Activated T-cell treated with anti-CD3 and anti-CD28 coated beads, Interleukin-2, amount 50 U/mL, for 24 hours (primary cell): ENCODE data around the gene COL4A1.

Experiments used
- DNase-seq: peaks from one replicate; pipeline ENCODE4 v3.0.0-alpha.2; 2020
- H3K27ac Mint-ChIP-seq: 2 replicates; pipeline ENCODE4 v1.8.0; 2020; ENCODE audit warnings: mild to moderate bottlenecking, mixed read lengths
- H3K27me3 Mint-ChIP-seq: 2 replicates; pipeline ENCODE4 v1.8.0; 2020; ENCODE audit warnings: mixed read lengths
- H3K36me3 Mint-ChIP-seq: 2 replicates; pipeline ENCODE4 v1.8.0; 2020; ENCODE audit warnings: low read depth, mixed read lengths
- H3K4me1 Mint-ChIP-seq: 2 replicates; pipeline ENCODE4 v1.8.0; 2020; ENCODE audit warnings: low read depth, mixed read lengths
- H3K4me3 Mint-ChIP-seq: 2 replicates; pipeline ENCODE4 v1.8.0; 2020; ENCODE audit warnings: mild to moderate bottlenecking, moderate library complexity, mixed read lengths
- H3K9me3 Mint-ChIP-seq: 2 replicates; pipeline ENCODE4 v1.8.0; 2020; ENCODE audit warnings: mixed read lengths

COL4A1 gene

DNA sequence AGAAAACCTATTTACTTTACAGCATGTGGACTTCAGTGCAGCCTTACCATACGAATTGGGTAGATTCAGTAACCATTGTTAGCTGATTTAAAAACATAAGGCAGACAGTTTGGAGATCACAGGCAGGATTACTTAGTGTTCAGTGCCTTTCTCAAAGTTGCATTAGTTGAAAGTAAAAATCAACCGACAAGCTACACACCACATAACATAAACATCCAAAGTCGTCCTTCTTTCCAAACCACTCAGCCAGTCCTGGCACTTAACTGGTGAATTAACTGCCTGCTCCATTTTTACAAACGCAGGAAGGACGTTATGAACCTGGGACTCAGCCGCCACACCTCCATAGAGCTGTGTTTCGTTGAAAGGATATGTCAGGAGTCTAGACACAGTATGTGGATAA, 91.4 kb downstream of the COL4A1 start:
- DNase-seq, result no peak
- Mint-ChIP-seq H3K36me3 (no peaks in the 10 kb centered on the region), H3K4me3 (no peak overlapping the region), H3K4me1 (no peaks in the 10 kb centered on the region), H3K9me3 (no peaks in the 10 kb centered on the region), H3K27ac (no peak overlapping the region), H3K27me3 (peaks cover 30% of the 10 kb centered on the region)

DNA sequence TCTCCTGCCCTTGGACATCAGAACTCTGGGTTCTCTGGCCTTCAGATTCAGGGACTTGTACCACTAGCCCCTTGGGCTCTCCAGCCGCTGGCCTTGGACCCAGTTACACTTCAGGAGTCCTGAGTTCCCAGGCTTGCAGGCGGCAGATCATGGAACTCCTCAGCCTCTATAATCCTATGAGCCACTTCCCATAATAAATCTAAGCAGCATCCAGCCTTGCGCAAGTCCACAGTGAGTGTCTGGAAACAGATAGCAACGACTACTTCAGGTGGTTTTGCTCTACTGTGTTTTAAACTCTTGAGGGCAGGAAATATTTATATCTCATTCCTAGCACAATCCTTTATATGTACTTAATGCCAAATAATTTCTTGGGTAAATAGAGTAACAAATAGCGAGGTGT, 92.3 kb downstream of the COL4A1 start:
- H3K4me3 Mint-ChIP-seq, result no peak overlapping the region
- H3K36me3 Mint-ChIP-seq, result no peaks in the 10 kb centered on the region
- no peak overlapping the region for H3K27ac Mint-ChIP-seq
- no peaks in the 10 kb centered on the region for H3K9me3 Mint-ChIP-seq
- no peak for DNase-seq
- H3K27me3 Mint-ChIP-seq, result peaks cover 28% of the 10 kb centered on the region
- H3K4me1 Mint-ChIP-seq, result no peaks in the 10 kb centered on the region

- H3K4me3 Mint-ChIP-seq, result no peak overlapping the region
- H3K36me3 Mint-ChIP-seq, result no peaks in the 10 kb centered on the region
- no peaks in the 10 kb centered on the region for H3K9me3 Mint-ChIP-seq
- H3K27me3 Mint-ChIP-seq, result peaks cover 19% of the 10 kb centered on the region
- no peak for DNase-seq
- no peaks in the 10 kb centered on the region for H3K4me1 Mint-ChIP-seq
- H3K27ac Mint-ChIP-seq, result no peak overlapping the region
These were observed 93.4 kb downstream of the COL4A1 start for GRCh38 chr13:110213461-110214074.

GRCh38 chr13:110212529-110212928, 94.4 kb downstream of the COL4A1 start:
- no peak overlapping the region for H3K4me3 Mint-ChIP-seq
- H3K4me1 Mint-ChIP-seq, result no peaks in the 10 kb centered on the region
- H3K27ac Mint-ChIP-seq, result no peak overlapping the region
- no peak for DNase-seq
- no peaks in the 10 kb centered on the region for H3K36me3 Mint-ChIP-seq
- peaks cover 10% of the 10 kb centered on the region for H3K27me3 Mint-ChIP-seq
- H3K9me3 Mint-ChIP-seq, result no peaks in the 10 kb centered on the region

DNA sequence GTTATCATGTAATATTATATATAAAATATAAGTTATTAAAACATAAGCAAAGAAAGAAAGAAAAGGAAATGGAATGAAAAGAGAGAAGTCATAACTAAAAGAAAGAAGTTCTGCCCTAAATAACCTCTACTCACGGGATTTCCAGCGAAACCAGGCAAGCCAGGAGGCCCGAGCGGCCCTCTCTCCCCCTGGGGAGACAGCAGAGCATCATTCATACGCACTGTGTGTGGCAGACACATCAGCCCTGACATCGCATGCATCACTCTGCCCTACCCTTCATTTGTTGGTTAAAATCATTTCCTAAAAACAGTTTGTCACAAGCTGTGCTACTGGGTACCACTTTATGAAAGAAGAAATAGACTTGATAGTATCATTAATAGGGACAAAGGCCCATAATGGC, 95.2 kb downstream of the COL4A1 start:
- Mint-ChIP-seq H3K4me3 (no peak overlapping the region), H3K27ac (no peak overlapping the region), H3K4me1 (no peaks in the 10 kb centered on the region), H3K9me3 (no peaks in the 10 kb centered on the region), H3K27me3 (peaks cover 6% of the 10 kb centered on the region), H3K36me3 (no peaks in the 10 kb centered on the region)
- no peak for DNase-seq

- Mint-ChIP-seq H3K9me3 (no peaks in the 10 kb centered on the region), H3K27me3 (peaks cover 6% of the 10 kb centered on the region), H3K4me3 (no peak overlapping the region), H3K36me3 (no peaks in the 10 kb centered on the region), H3K27ac (no peak overlapping the region), H3K4me1 (no peaks in the 10 kb centered on the region)
- no peak for DNase-seq
These were observed 95.9 kb downstream of the COL4A1 start for GRCh38 chr13:110211046-110211445.

- Mint-ChIP-seq H3K36me3 (no peaks in the 10 kb centered on the region), H3K9me3 (no peaks in the 10 kb centered on the region), H3K4me3 (no peak overlapping the region), H3K27ac (no peak overlapping the region), H3K4me1 (no peaks in the 10 kb centered on the region), H3K27me3 (peaks cover 6% of the 10 kb centered on the region)
- no peak for DNase-seq
These were observed 96.4 kb downstream of the COL4A1 start for GRCh38 chr13:110210604-110210985.

DNA sequence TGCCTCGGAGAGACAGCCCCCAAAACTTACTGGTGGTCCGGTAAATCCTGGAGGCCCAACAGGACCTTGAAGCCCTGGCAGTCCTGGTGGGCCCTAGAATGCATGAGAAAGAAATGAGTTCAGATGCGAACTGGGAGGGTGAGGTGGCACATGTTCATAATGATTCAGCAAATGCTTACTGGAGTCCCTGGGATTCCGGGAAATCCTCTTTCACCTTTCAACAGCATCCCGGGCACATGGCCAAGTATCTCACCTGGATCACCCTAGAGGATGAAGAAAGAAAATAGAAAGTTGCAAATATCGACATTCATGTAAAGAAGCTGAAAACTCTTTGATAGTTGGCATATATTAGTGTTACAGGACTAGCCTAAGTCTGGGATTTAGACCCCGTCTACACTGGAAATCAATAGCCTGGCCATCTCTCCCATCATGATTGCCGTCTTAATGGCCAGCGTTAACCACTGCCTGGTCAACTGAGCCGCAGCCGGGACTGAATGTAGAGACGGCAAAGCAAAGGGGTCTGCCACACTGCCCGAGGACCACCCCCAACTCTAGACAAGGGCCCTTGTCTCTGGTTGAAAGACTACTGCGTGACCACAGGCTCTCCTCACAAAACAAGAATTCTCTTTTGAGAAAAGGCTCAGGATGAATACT, 96.9 kb downstream of the COL4A1 start:
- Mint-ChIP-seq H3K9me3 (no peaks in the 10 kb centered on the region), H3K27ac (no peak overlapping the region), H3K4me1 (no peaks in the 10 kb centered on the region), H3K27me3 (peaks cover 6% of the 10 kb centered on the region), H3K4me3 (no peak overlapping the region), H3K36me3 (no peaks in the 10 kb centered on the region)
- no peak for DNase-seq

- Mint-ChIP-seq H3K27ac (no peak overlapping the region), H3K27me3 (no peaks in the 10 kb centered on the region), H3K4me3 (no peak overlapping the region), H3K36me3 (no peaks in the 10 kb centered on the region), H3K4me1 (no peaks in the 10 kb centered on the region), H3K9me3 (no peaks in the 10 kb centered on the region)
- no peak for DNase-seq
These were observed 98.8 kb downstream of the COL4A1 start for GRCh38 chr13:110208116-110208515.

GRCh38 chr13:110206996-110207395, 100.0 kb downstream of the COL4A1 start:
- DNase-seq, result no peak
- H3K9me3 Mint-ChIP-seq, result no peaks in the 10 kb centered on the region
- no peaks in the 10 kb centered on the region for H3K4me1 Mint-ChIP-seq
- no peak overlapping the region for H3K27ac Mint-ChIP-seq
- no peaks in the 10 kb centered on the region for H3K36me3 Mint-ChIP-seq
- no peaks in the 10 kb centered on the region for H3K27me3 Mint-ChIP-seq
- H3K4me3 Mint-ChIP-seq, result no peak overlapping the region

DNA sequence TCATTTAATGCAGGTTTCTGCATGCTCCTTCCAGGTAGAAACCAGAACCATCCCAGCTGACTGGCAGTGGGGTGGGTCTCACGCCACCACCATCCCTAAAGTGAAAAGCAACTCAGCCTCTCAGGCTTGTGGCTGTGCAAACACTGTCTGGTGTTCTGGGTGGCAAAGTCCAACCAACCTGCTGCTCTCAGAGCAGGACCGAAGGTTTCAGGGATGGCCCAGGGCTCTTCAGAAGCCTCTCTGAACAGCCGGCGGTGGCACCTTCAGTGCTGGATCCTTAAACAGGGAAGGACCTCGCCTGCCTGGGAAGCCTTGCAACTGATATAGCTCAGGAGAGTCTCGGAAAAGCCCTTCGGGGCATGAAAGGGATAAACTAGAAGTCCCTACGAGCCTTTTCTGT, 100.8 kb downstream of the COL4A1 start:
- no peak for DNase-seq
- no peak overlapping the region for H3K4me3 Mint-ChIP-seq
- H3K27ac Mint-ChIP-seq, result no peak overlapping the region

GRCh38 chr13:110201114-110201513, 105.8 kb downstream of the COL4A1 start:
- no peak for DNase-seq
- Mint-ChIP-seq H3K4me3 (no peak overlapping the region), H3K36me3 (no peaks in the 10 kb centered on the region), H3K4me1 (no peaks in the 10 kb centered on the region), H3K27ac (no peak overlapping the region), H3K27me3 (peaks cover 20% of the 10 kb centered on the region), H3K9me3 (no peaks in the 10 kb centered on the region)

More for the DNA sequence above, 100.8 kb downstream of the COL4A1 start:
- no peaks in the 10 kb centered on the region for H3K9me3 Mint-ChIP-seq
- no peaks in the 10 kb centered on the region for H3K4me1 Mint-ChIP-seq
- no peaks in the 10 kb centered on the region for H3K36me3 Mint-ChIP-seq
- no peaks in the 10 kb centered on the region for H3K27me3 Mint-ChIP-seq

GRCh38 chr13:110200276-110200870, 106.6 kb downstream of the COL4A1 start:
- Mint-ChIP-seq H3K27me3 (peaks cover 20% of the 10 kb centered on the region), H3K4me3 (no peak overlapping the region), H3K36me3 (no peaks in the 10 kb centered on the region), H3K4me1 (no peaks in the 10 kb centered on the region), H3K9me3 (no peaks in the 10 kb centered on the region), H3K27ac (no peak overlapping the region)
- no peak for DNase-seq

DNA sequence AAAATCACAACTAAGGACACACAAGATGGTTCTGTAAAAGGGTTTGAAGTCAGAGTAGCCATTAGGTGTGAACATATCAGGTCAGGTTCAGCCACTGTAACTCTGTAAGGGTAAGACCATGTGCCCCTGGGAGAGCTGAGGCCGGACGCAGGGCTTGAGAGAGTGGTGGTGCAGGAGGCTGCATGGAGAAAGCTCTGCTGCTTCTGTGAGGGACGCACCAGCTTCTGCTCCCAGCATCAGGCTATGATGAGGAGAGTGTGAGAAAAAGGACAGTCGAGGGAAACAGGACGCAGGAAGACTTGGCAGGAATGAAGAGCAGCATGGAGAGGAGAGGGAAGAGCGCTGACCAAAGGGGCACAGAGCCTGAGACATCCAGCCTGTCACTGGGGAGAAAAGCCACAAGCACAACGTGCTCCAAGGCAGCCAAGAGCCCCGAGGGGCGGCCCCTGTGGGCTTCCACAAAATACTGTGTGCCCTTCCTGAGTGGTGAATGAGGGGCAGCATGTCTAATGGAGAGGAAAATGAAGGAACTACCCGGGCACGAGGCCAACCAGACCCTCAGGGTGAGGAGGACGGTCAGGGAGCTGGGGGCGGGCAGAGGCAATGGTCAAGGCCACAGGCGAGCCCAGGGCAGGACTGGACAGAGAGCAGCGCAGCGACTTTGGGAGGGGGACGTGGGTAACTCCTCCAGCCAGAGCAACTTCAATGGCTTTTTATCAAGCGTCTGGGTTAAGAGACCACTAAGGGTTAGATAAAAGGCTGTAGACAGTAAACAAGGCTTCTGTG, 107.7 kb downstream of the COL4A1 start:
- Mint-ChIP-seq H3K9me3 (no peaks in the 10 kb centered on the region), H3K4me1 (no peaks in the 10 kb centered on the region), H3K27ac (no peak overlapping the region), H3K36me3 (no peaks in the 10 kb centered on the region), H3K4me3 (no peak overlapping the region), H3K27me3 (peaks cover 24% of the 10 kb centered on the region)
- DNase-seq, result no peak

DNA sequence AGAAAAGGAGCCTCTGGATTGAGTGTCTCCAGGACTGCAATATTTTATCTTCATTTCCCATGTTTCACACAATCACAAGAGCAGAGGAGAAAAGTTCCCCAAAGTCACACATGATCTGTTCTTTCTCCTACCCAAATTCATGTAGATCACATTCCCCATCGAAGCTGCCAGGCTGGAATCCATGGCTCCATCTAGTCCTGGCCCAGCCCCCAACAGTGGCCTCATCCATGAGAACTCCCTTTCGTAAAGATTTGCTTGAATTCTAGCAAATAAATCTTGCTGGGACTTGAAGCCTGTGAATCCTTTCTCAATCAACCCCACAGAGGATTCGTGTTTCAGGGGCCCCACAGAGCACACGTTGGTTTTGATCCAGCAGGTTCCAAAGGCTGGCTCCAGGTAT, 109.5 kb downstream of the COL4A1 start:
- Mint-ChIP-seq H3K27me3 (peaks cover 33% of the 10 kb centered on the region), H3K4me1 (no peaks in the 10 kb centered on the region), H3K4me3 (no peak overlapping the region), H3K36me3 (no peaks in the 10 kb centered on the region), H3K27ac (no peak overlapping the region), H3K9me3 (no peaks in the 10 kb centered on the region)
- no peak for DNase-seq
